Measurements from ENCODE around the gene PITX3.

- TF ChIP-seq POLR2AphosphoS5 (IDR thresholded peaks at IDR 0.05; ENCODE audit: low read depth, low read length) (no peak), TAF1 (IDR thresholded peaks at IDR 0.05; ENCODE audit: borderline replicate concordance, insufficient read depth, low read length) (no peak), SIN3A (IDR thresholded peaks at IDR 0.05; ENCODE audit: borderline replicate concordance, insufficient read depth, low read length) (no peak), REST (IDR thresholded peaks at IDR 0.05; ENCODE audit: insufficient read depth in 1 of 2, low read depth in 2 of 2, low read length in 2 of 2) (no peak), FOXP2 (optimal IDR thresholded peaks at IDR 0.05; ENCODE audit: borderline replicate concordance, extremely low read depth, extremely low read length, insufficient read depth) (no peak)
Measured at GRCh38 chr10:102275343-102275742, 34.0 kb upstream of the PITX3 start.

All from PFSK-1 (cell line).